Measurements from ENCODE around the gene RIPOR3. TPM values are rescaled to one million over a fixed set of nuclear protein-coding genes. Genes with fewer than 3 reads are reported as not detected.

The RIPOR3 gene
- total RNA-seq, 1 experiment from 2014 or later = 0.46 TPM

DNA sequence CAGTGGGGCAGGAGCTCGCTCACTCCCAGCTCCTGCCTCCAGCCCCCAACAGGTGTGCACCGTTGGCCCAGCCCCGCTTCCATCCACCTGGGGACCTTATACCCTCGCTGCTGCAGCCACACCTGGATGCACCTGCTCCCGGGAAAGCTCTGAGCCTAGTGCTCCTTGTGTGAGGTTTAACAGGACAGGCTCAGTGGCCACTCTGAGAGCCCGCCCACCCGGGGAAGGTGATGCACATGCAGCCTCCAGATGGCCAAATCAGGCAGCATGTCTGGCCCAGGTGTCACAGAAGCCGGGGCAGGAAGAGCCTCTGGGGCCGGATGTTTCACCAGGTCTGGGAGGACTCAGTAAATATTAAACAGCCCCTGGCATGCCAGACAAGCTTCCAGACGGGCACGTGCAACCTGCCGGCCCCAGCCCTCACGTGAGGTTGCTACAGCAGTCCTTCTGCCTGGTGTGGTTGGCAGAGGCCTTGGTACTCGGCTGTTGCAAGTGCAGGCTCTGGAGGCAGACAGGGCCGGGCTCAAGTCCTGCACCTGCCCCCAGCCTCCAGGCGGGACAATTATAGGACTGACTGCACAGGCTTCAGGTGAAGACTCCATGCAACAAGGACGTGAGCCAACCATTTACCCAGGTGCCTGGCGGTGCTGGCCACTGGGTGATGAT lies 66.9 kb downstream of the RIPOR3 start:
- Histone ChIP-seq H3K4ac (ENCODE audit: low read depth, low read length) (no peak overlapping the region), H3K56ac (ENCODE audit: insufficient read length, low read depth, low read length) (no peak overlapping the region), H3K18ac (ENCODE audit: insufficient read length, low read depth, low read length) (no peak overlapping the region), H4K5ac (ENCODE audit: insufficient read length, low read depth, low read length) (no peak overlapping the region), H3K23ac (ENCODE audit: insufficient read length, low read depth, low read length) (no peak overlapping the region), H2BK120ac (ENCODE audit: low read depth, low read length, poor library complexity, severe bottlenecking) (no peak overlapping the region), H3K79me1 (ENCODE audit: insufficient read depth, low read depth, low read length, poor library complexity, severe bottlenecking) (no peaks in the 10 kb centered on the region), H2BK12ac (ENCODE audit: insufficient read length, low read depth, low read length) (no peak overlapping the region), H2BK15ac (ENCODE audit: low read depth, low read length) (no peak overlapping the region), H3K14ac (ENCODE audit: insufficient read depth, low read length) (no peak overlapping the region; the same call in 1 of the 2 replicates), H3K79me2 (ENCODE audit: insufficient read depth, low read length) (no peaks in the 10 kb centered on the region), H2AK5ac (ENCODE audit: insufficient read length, low read length) (no peak overlapping the region), H2BK5ac (ENCODE audit: insufficient read length, low read length) (no peak overlapping the region), H3K23me2 (ENCODE audit: insufficient read length, low read depth, low read length, poor library complexity, severe bottlenecking) (no peaks in the 10 kb centered on the region), H4K20me1 (ENCODE audit: control insufficient read depth, insufficient read depth, insufficient read length) (no peaks in the 10 kb centered on the region), H2AFZ (ENCODE audit: low read length) (no peak overlapping the region), H4K91ac (ENCODE audit: insufficient read length, low read depth, low read length) (no peak overlapping the region), H3K4me2 (ENCODE audit: insufficient read depth, insufficient read length, low read length) (no peak overlapping the region), H4K8ac (replicated peaks; ENCODE audit: insufficient read length, low read depth, low read length) (no peak overlapping the region), H3K9ac (ENCODE audit: extremely low read depth, insufficient read length, low read length) (no peak overlapping the region), H3K27ac (ENCODE audit: insufficient read length, low read depth, low read length) (no peak overlapping the region), H2BK20ac (ENCODE audit: low read depth, low read length, poor library complexity, severe bottlenecking) (no peak overlapping the region), H3T11ph (ENCODE audit: low read length) (no peak overlapping the region), H3K4me1 (ENCODE audit: insufficient read depth, low read length) (no peaks in the 10 kb centered on the region; the same call in 1 of the 2 replicates), H3K27me3 (ENCODE audit: insufficient read depth, low read length) (no peaks in the 10 kb centered on the region), H3K9me3 (ENCODE audit: control insufficient read depth, low read depth, low read length) (no peaks in the 10 kb centered on the region)
- H3K9me3 Mint-ChIP-seq = peaks cover 6 to 12% of the 10 kb centered on the region in 2 experiments
- H3K27ac Mint-ChIP-seq = no peak overlapping the region
- H3K36me3 Mint-ChIP-seq (ENCODE audit: insufficient read depth in 1 of 3, low read depth in 3 of 3) = peaks cover 0 to 12% (median 2%) of the 10 kb centered on the region in 3 experiments; a peak in 5 of 7 replicates
- WGBS (ENCODE audit: extremely low coverage, insufficient read length, low lambda C conversion rate) = no CpG with 5 or more reads among the region's 18 CpGs
- no peak for DNase-seq
- no peaks in the 10 kb centered on the region; the same call in 1 of the 2 replicates for H3K27me3 Mint-ChIP-seq (ENCODE audit: low read depth)
- peaks cover 9 to 20% of the 10 kb centered on the region in 2 experiments for H3K4me1 Mint-ChIP-seq
- no peak overlapping the region for H3K4me3 Mint-ChIP-seq
- TF ChIP-seq, protein P1, sequence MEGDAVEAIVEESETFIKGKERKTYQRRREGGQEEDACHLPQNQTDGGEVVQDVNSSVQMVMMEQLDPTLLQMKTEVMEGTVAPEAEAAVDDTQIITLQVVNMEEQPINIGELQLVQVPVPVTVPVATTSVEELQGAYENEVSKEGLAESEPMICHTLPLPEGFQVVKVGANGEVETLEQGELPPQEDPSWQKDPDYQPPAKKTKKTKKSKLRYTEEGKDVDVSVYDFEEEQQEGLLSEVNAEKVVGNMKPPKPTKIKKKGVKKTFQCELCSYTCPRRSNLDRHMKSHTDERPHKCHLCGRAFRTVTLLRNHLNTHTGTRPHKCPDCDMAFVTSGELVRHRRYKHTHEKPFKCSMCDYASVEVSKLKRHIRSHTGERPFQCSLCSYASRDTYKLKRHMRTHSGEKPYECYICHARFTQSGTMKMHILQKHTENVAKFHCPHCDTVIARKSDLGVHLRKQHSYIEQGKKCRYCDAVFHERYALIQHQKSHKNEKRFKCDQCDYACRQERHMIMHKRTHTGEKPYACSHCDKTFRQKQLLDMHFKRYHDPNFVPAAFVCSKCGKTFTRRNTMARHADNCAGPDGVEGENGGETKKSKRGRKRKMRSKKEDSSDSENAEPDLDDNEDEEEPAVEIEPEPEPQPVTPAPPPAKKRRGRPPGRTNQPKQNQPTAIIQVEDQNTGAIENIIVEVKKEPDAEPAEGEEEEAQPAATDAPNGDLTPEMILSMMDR (conservative IDR thresholded peaks at IDR 0.05) = no peak
